PFSK-1 (cell line): Measurements from ENCODE around the gene NFIB.

Experiments used
- POLR2AphosphoS5 ChIP-seq: IDR thresholded peaks from 2 replicates; pipeline ENCODE4 v1.6.1; 2012; ENCODE audit warnings: low read depth, mild to moderate bottlenecking, control low read depth, low read length, moderate library complexity
- REST ChIP-seq, 2 experiments: IDR thresholded peaks; 2 replicates each; pipeline versions ENCODE4 v1.6.1 to v1.8.0; 2011 to 2012; ENCODE audit warnings: low read depth in 2 of 2, low read length in 2 of 2, control low read depth in 1 of 2, inconsistent platforms in 1 of 2, mild to moderate bottlenecking in 1 of 2, moderate library complexity in 1 of 2; ENCODE audit not compliant: insufficient read depth in 1 of 2
- TAF1 ChIP-seq: IDR thresholded peaks from 2 replicates; pipeline ENCODE4 v1.6.1; 2012; ENCODE audit warnings: low read length, control low read depth, borderline replicate concordance; ENCODE audit not compliant: insufficient read depth

- TF ChIP-seq TAF1 (no peak), POLR2AphosphoS5 (no peak), REST (IDR thresholded peaks at IDR 0.05; ENCODE audit: insufficient read depth in 1 of 2, low read depth in 2 of 2, low read length in 2 of 2) (no peak)
Observed at GRCh38 chr9:14097215-14097614, 216.7 kb downstream of the NFIB start.
